SHP77 treated with DMSO at 0.1 percent for 48 hours (cell line): ENCODE results near the gene SLC26A3.

Source experiments
- DNase-seq: peaks from one replicate; lab custom pipeline; 2025; lab: John Stamatoyannopoulos, UW

SLC26A3 gene

GRCh38 chr7:107746006-107746405 lies 57.0 kb downstream of the SLC26A3 start:
- DNase-seq = no peak

GRCh38 chr7:107744345-107744750 lies 58.7 kb downstream of the SLC26A3 start:
- DNase-seq = no peak

- DNase-seq = peak; percentile 91
These were observed 59.3 kb downstream of the SLC26A3 start, which contains the start of gene CBLL1 for GRCh38 chr7:107743567-107744344. TSS of gene CBLL1 (plus strand) at chr7:107744142. CDS start at chr7:107744164, 22 bp downstream.

- DNase-seq = peak; percentile 91
These were observed 60.1 kb downstream of the SLC26A3 start for GRCh38 chr7:107742678-107743566.

- no peak for DNase-seq
These were observed 74.7 kb downstream of the SLC26A3 start for GRCh38 chr7:107728276-107728675.

GRCh38 chr7:107726356-107727130 lies 76.5 kb downstream of the SLC26A3 start:
- DNase-seq = no peak

- peak; percentile 3 for DNase-seq
These were observed 77.8 kb downstream of the SLC26A3 start for GRCh38 chr7:107725138-107725740.

GRCh38 chr7:107723255-107723654 lies 79.8 kb downstream of the SLC26A3 start:
- DNase-seq = no peak

- no peak for DNase-seq
These were observed 81.7 kb downstream of the SLC26A3 start for GRCh38 chr7:107721286-107721685.

- no peak for DNase-seq
These were observed 84.4 kb downstream of the SLC26A3 start for GRCh38 chr7:107718456-107719193.

- no peak for DNase-seq
These were observed 87.5 kb downstream of the SLC26A3 start for GRCh38 chr7:107715531-107715930.
